Panc1 (cell line): Measurements from ENCODE around the gene LMOD1.

ENCODE experiments used
- POLR2AphosphoS5 ChIP-seq: IDR thresholded peaks from 2 replicates; pipeline ENCODE4 v1.6.1; 2012; ENCODE audit warnings: mild to moderate bottlenecking, low read depth, low read length, moderate library complexity
- TF ChIP-seq, protein P1 (sequence below): fragments of 450-650 bp; IDR thresholded peaks from 2 replicates; pipeline ENCODE4 v1.5.1; 2017; ENCODE audit warnings: mild to moderate bottlenecking

- TF ChIP-seq, protein P1, sequence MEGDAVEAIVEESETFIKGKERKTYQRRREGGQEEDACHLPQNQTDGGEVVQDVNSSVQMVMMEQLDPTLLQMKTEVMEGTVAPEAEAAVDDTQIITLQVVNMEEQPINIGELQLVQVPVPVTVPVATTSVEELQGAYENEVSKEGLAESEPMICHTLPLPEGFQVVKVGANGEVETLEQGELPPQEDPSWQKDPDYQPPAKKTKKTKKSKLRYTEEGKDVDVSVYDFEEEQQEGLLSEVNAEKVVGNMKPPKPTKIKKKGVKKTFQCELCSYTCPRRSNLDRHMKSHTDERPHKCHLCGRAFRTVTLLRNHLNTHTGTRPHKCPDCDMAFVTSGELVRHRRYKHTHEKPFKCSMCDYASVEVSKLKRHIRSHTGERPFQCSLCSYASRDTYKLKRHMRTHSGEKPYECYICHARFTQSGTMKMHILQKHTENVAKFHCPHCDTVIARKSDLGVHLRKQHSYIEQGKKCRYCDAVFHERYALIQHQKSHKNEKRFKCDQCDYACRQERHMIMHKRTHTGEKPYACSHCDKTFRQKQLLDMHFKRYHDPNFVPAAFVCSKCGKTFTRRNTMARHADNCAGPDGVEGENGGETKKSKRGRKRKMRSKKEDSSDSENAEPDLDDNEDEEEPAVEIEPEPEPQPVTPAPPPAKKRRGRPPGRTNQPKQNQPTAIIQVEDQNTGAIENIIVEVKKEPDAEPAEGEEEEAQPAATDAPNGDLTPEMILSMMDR = no peak
- TF ChIP-seq POLR2AphosphoS5 = no peak
These were observed 61.9 kb downstream of the LMOD1 start for GRCh38 chr1:201884425-201884824.
